Activated CD8-positive, alpha-beta T cell treated with anti-CD3 and anti-CD28 coated beads for 36 hours (primary cell): ENCODE data around the gene PEAR1. TPM values are rescaled to one million over a fixed set of nuclear protein-coding genes. Genes with fewer than 3 reads are reported as not detected.

ENCODE experiments used
- ATAC-seq: fragments of 200-7000 bp; cut with Tn5 transposase; one replicate; pipeline ENCODE4 v1.10.0; 2021; ENCODE audit warnings: mild to moderate bottlenecking, moderate library complexity
- CTCF ChIA-PET: fragments of 350-600 bp; sonication (Branson Sonifier 250); formaldehyde crosslinking; loops from one replicate; lab custom pipeline; 2021; ENCODE audit warnings: antibody characterized with exemption; lab: Charles Lee
- POLR2A ChIA-PET: fragments of 350-600 bp; sonication (Branson Sonifier 250); formaldehyde crosslinking; loops from one replicate; lab custom pipeline; 2021; ENCODE audit warnings: antibody characterized with exemption; lab: Charles Lee
- DNase-seq: peaks from one replicate; pipeline ENCODE4 v3.0.0-alpha.2; 2020
- H3K27ac Mint-ChIP-seq: one replicate; pipeline ENCODE4 v1.8.0; 2021; ENCODE audit warnings: mild to moderate bottlenecking, mixed read lengths
- H3K27me3 Mint-ChIP-seq: one replicate; pipeline ENCODE4 v1.8.0; 2021; ENCODE audit warnings: mixed read lengths
- H3K36me3 Mint-ChIP-seq: one replicate; pipeline ENCODE4 v1.8.0; 2021; ENCODE audit warnings: low read depth, mixed read lengths
- H3K4me1 Mint-ChIP-seq: one replicate; pipeline ENCODE4 v1.8.0; 2021; ENCODE audit warnings: low read depth, mixed read lengths
- H3K4me3 Mint-ChIP-seq: one replicate; pipeline ENCODE4 v1.8.0; 2021; ENCODE audit warnings: mild to moderate bottlenecking, moderate library complexity, mixed read lengths
- H3K9me3 Mint-ChIP-seq: one replicate; pipeline ENCODE4 v1.8.0; 2021; ENCODE audit warnings: mixed read lengths
- CTCF ChIP-seq: fragments of 200-600 bp; IDR thresholded peaks from one replicate; pipeline ENCODE4 v1.8.0; 2022; ENCODE audit warnings: antibody characterized with exemption, mild to moderate bottlenecking
- intact Hi-C: fragments of 100-400 bp; cut with micrococcal nuclease; formaldehyde crosslinking; loops from one replicate; pipeline ENCODE4 v1.10.0; 2022
- total RNA-seq, 2 experiments: library from RNA; stranded (reverse); gene quantifications; one replicate each; pipeline ENCODE4 v1.2.3, GENCODE V29; 2021

The PEAR1 gene
- total RNA-seq = under 1 TPM in 1 of 2 experiments, not detected in 1; 0.07 TPM

GRCh38 chr1:156893048-156893953 is at the start of gene PEAR1:
Gene PEAR1 (plus strand): TSS chr1:156893718. CDS start chr1:156903927, 10,209 bp downstream.
- intact Hi-C loops = loop anchor here (5.0 to 10.0 kb wide), 3 partner anchors 34 to 208 kb away; no protein-coding TSS in a partner anchor
- H3K4me1 Mint-ChIP-seq = peaks cover 9% of the 10 kb centered on the region
- TF ChIP-seq CTCF = no peak
- no peak for DNase-seq
- CTCF ChIA-PET = interaction anchor here (1.4 to 7.3 kb wide), 14 partner anchors 9 to 261 kb away, joined by 3 to 144 read pairs (median 12); partner anchors contain the start of genes INSRR and NTRK1
- peaks cover 47% of the 10 kb centered on the region for H3K27me3 Mint-ChIP-seq
- ATAC-seq = no peak
- no peaks in the 10 kb centered on the region for H3K36me3 Mint-ChIP-seq
- peak within 1 kb of the TSS; percentile 35 for H3K4me3 Mint-ChIP-seq
- H3K27ac Mint-ChIP-seq = no peak within 1 kb of the TSS
- no peaks in the 10 kb centered on the region for H3K9me3 Mint-ChIP-seq
- POLR2A ChIA-PET = no interaction called here

GRCh38 chr1:156844102-156844501 is 49.4 kb upstream of the PEAR1 start:
- intact Hi-C loops = no loop called here
- DNase-seq = no peak
- H3K4me1 Mint-ChIP-seq = peaks cover 41% of the 10 kb centered on the region
- no peak for ATAC-seq
- POLR2A ChIA-PET = no interaction called here
- H3K27me3 Mint-ChIP-seq = peaks cover 62% of the 10 kb centered on the region
- peak overlapping the region; percentile 71 for H3K4me3 Mint-ChIP-seq
- H3K9me3 Mint-ChIP-seq = no peaks in the 10 kb centered on the region
- no peaks in the 10 kb centered on the region for H3K36me3 Mint-ChIP-seq
- H3K27ac Mint-ChIP-seq = no peak overlapping the region
- CTCF ChIA-PET = interaction anchor here (1.0 to 13.7 kb wide), 6 partner anchors 11 to 46 kb away, joined by 3 to 273 read pairs (median 4); partner anchors contain the start of genes INSRR and NTRK1
- TF ChIP-seq CTCF = no peak

GRCh38 chr1:156844638-156845037 is 48.9 kb upstream of the PEAR1 start:
- H3K4me3 Mint-ChIP-seq = peak overlapping the region; percentile 71
- CTCF ChIA-PET = interaction anchor here (0.6 to 1.3 kb wide), 5 partner anchors 11 to 119 kb away, joined by 3 to 6 read pairs (median 4); no protein-coding TSS in a partner anchor
- POLR2A ChIA-PET = interaction anchor here (0.9 to 1.1 kb wide), 2 partner anchors 21 to 139 kb away, joined by 3 read pairs; partner anchors contain the start of gene CRABP2

GRCh38 chr1:156845055-156845952 is 48.2 kb upstream of the PEAR1 start:
- CTCF ChIA-PET = interaction anchor here (0.6 to 1.7 kb wide), 6 partner anchors 11 to 119 kb away, joined by 3 to 6 read pairs (median 4); no protein-coding TSS in a partner anchor
- H3K27me3 Mint-ChIP-seq = peaks cover 62% of the 10 kb centered on the region
- DNase-seq = peak; percentile 63
- H3K36me3 Mint-ChIP-seq = no peaks in the 10 kb centered on the region
- H3K9me3 Mint-ChIP-seq = no peaks in the 10 kb centered on the region
- H3K4me1 Mint-ChIP-seq = peaks cover 44% of the 10 kb centered on the region
- ATAC-seq = peak; percentile 51
- TF ChIP-seq CTCF = no peak
- POLR2A ChIA-PET = interaction anchor here (0.9 to 1.1 kb wide), 3 partner anchors 19 to 140 kb away, joined by 3 to 4 read pairs (median 3); partner anchors contain the start of gene CRABP2
- H3K27ac Mint-ChIP-seq = no peak overlapping the region
- intact Hi-C loops = no loop called here
- peak overlapping the region; percentile 71 for H3K4me3 Mint-ChIP-seq

More at GRCh38 chr1:156844638-156845037, 48.9 kb upstream of the PEAR1 start:
- H3K27me3 Mint-ChIP-seq = peaks cover 62% of the 10 kb centered on the region
- H3K27ac Mint-ChIP-seq = no peak overlapping the region
- ATAC-seq = no peak
- intact Hi-C loops = no loop called here
- no peak for TF ChIP-seq CTCF
- no peaks in the 10 kb centered on the region for H3K9me3 Mint-ChIP-seq
- peaks cover 42% of the 10 kb centered on the region for H3K4me1 Mint-ChIP-seq
- DNase-seq = no peak
- H3K36me3 Mint-ChIP-seq = no peaks in the 10 kb centered on the region
